ENCODE measurements around the gene BLOC1S2.
A peak's percentile ranks its signal among the peaks of the same experiment; 100 is the strongest.

BLOC1S2 gene

DNA sequence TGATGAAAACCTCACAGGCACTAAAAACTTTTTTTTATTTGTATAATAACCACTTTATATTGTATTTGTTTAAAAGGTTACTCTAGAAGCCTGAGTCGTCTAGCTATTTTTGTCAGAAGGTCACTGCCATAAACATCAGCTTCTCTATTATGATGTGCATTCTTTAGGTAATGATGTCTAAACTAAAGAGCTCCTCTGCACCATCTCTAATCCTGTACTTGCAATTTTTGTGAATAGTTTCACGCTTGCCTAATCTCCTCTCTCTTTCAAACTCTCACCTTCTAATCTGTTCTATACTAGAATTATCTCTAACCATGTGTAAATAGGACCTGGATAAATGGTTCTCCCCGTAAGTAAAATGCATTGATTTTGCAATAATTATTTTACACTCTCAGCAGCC lies 46.6 kb downstream of the BLOC1S2 start:
- H3K4me1 ChIP-seq (ENCODE audit: low read depth, poor library complexity, severe bottlenecking), result no peaks in the 10 kb centered on the region
- TF ChIP-seq, protein P1, sequence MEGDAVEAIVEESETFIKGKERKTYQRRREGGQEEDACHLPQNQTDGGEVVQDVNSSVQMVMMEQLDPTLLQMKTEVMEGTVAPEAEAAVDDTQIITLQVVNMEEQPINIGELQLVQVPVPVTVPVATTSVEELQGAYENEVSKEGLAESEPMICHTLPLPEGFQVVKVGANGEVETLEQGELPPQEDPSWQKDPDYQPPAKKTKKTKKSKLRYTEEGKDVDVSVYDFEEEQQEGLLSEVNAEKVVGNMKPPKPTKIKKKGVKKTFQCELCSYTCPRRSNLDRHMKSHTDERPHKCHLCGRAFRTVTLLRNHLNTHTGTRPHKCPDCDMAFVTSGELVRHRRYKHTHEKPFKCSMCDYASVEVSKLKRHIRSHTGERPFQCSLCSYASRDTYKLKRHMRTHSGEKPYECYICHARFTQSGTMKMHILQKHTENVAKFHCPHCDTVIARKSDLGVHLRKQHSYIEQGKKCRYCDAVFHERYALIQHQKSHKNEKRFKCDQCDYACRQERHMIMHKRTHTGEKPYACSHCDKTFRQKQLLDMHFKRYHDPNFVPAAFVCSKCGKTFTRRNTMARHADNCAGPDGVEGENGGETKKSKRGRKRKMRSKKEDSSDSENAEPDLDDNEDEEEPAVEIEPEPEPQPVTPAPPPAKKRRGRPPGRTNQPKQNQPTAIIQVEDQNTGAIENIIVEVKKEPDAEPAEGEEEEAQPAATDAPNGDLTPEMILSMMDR (conservative IDR thresholded peaks at IDR 0.05; ENCODE audit: low read depth, low read length), result no peak
- H3K79me2 ChIP-seq (ENCODE audit: insufficient read depth, low read depth), result 0 out of 2 replicates have a peak, but pooled peaks cover 7% of the 10 kb centered on the region
- no peak overlapping the region for H3K27ac ChIP-seq
- no peak overlapping the region for H3K4me2 ChIP-seq
- no peaks in the 10 kb centered on the region for H3K27me3 ChIP-seq (ENCODE audit: insufficient read depth, low read depth)
- no peak overlapping the region for H3K4me3 ChIP-seq (IDR thresholded peaks at IDR 0.05; ENCODE audit: insufficient read depth, low read depth, low read length)
- H3K9ac ChIP-seq, result no peak overlapping the region
- H2AFZ ChIP-seq (ENCODE audit: low read depth), result no peak overlapping the region
- no peaks in the 10 kb centered on the region for H3K36me3 ChIP-seq (ENCODE audit: insufficient read depth)
- H4K20me1 ChIP-seq (ENCODE audit: insufficient read depth), result no peaks in the 10 kb centered on the region

GRCh38 chr10:100238429-100238828 lies 48.1 kb downstream of the BLOC1S2 start:
- H3K79me2 ChIP-seq (ENCODE audit: insufficient read depth, low read depth), result 0 out of 2 replicates have a peak, but pooled peaks cover 7% of the 10 kb centered on the region
- TF ChIP-seq, protein P1 (conservative IDR thresholded peaks at IDR 0.05; ENCODE audit: low read depth, low read length), result no peak
- H3K9ac ChIP-seq, result no peak overlapping the region
- no peaks in the 10 kb centered on the region for H3K4me1 ChIP-seq (ENCODE audit: low read depth, poor library complexity, severe bottlenecking)
- H3K4me2 ChIP-seq, result no peak overlapping the region
- H2AFZ ChIP-seq (ENCODE audit: low read depth), result no peak overlapping the region
- no peak overlapping the region for H3K27ac ChIP-seq
- no peaks in the 10 kb centered on the region for H4K20me1 ChIP-seq (ENCODE audit: insufficient read depth)
- no peaks in the 10 kb centered on the region for H3K27me3 ChIP-seq (ENCODE audit: insufficient read depth, low read depth)
- H3K4me3 ChIP-seq (IDR thresholded peaks at IDR 0.05; ENCODE audit: insufficient read depth, low read depth, low read length), result no peak overlapping the region
- no peaks in the 10 kb centered on the region; the same call in 1 of the 2 replicates for H3K36me3 ChIP-seq (ENCODE audit: insufficient read depth)

DNA sequence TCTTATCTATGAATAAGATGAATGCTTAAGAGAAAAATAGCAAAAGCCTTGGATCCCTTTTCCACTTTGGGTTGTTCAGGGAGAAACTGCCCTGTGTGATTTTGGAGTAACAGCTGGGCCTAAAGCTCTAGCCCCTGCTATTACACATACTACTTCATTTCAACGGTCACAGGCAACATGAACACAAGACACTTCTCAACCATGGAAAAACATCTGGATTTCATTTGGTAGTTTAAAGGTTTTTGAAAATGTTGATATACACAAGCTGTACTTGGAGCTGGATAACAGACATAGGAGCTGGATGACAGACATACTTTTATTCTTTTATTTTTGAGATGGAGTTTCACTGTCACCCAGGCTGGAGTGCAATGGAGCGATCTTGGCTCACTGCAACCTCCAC lies 54.4 kb downstream of the BLOC1S2 start:
- Histone ChIP-seq H3K27ac (no peak overlapping the region), H2AFZ (ENCODE audit: low read depth) (no peak overlapping the region), H3K36me3 (ENCODE audit: insufficient read depth) (no peaks in the 10 kb centered on the region; the same call in 1 of the 2 replicates), H3K4me1 (ENCODE audit: low read depth, poor library complexity, severe bottlenecking) (no peaks in the 10 kb centered on the region), H3K4me2 (no peak overlapping the region), H3K79me2 (ENCODE audit: insufficient read depth, low read depth) (no peaks in the 10 kb centered on the region), H4K20me1 (ENCODE audit: insufficient read depth) (no peaks in the 10 kb centered on the region), H3K27me3 (ENCODE audit: insufficient read depth, low read depth) (no peaks in the 10 kb centered on the region), H3K9ac (no peak overlapping the region), H3K4me3 (IDR thresholded peaks at IDR 0.05; ENCODE audit: insufficient read depth, low read depth, low read length) (no peak overlapping the region)
- TF ChIP-seq, protein P1 (conservative IDR thresholded peaks at IDR 0.05; ENCODE audit: low read depth, low read length), result no peak

DNA sequence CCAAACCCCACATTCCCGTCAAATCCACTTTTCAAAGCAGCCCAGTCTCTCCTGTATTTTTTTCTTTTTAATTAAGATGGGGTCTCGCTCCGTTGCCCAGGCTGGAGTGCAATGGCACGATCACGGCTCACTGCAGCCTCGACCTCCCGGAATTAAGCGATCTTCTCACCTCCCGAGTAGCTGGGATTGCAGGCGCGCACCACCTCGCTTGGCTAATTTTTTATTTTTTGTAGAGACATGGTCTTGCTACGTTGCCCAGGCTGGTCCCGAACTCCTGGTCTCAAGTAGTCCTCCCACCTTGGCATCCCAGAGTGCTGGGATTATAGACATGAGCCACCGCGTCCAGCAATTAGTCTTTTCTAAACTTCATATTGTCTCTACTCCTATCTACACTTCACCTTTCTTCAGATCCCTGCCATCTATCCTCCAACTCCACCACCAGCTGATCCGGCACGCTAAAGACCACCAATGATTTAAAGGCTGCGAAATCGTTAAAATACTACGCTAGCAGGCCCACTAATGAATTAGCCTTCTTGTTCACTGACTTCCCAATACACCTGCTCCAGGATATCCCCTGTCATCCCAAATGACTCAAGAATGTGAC lies 56.6 kb downstream of the BLOC1S2 start:
- no peaks in the 10 kb centered on the region for H4K20me1 ChIP-seq (ENCODE audit: insufficient read depth)
- H2AFZ ChIP-seq (ENCODE audit: low read depth), result peak overlapping the region; percentile 50; the same call in 1 of the 2 replicates
- no peaks in the 10 kb centered on the region; the same call in 1 of the 2 replicates for H3K36me3 ChIP-seq (ENCODE audit: insufficient read depth)
- no peaks in the 10 kb centered on the region for H3K4me1 ChIP-seq (ENCODE audit: low read depth, poor library complexity, severe bottlenecking)
- H3K4me3 ChIP-seq (IDR thresholded peaks at IDR 0.05; ENCODE audit: insufficient read depth, low read depth, low read length), result no peak overlapping the region
- H3K27ac ChIP-seq, result no peak overlapping the region
- peak overlapping the region; percentile 35; the same call in 1 of the 2 replicates for H3K9ac ChIP-seq
- H3K79me2 ChIP-seq (ENCODE audit: insufficient read depth, low read depth), result no peaks in the 10 kb centered on the region
- no peaks in the 10 kb centered on the region for H3K27me3 ChIP-seq (ENCODE audit: insufficient read depth, low read depth)
- H3K4me2 ChIP-seq, result peak overlapping the region; percentile 18; the same call in 1 of the 2 replicates
- TF ChIP-seq, protein P1 (conservative IDR thresholded peaks at IDR 0.05; ENCODE audit: low read depth, low read length), result no peak

Data from KMS-11 (cell line).